GM12892 (cell line): ENCODE data around the gene MICAL2.

Experiments used
- POLR2AphosphoS5 ChIP-seq: IDR thresholded peaks from 2 replicates; pipeline ENCODE4 v1.6.1; 2011; ENCODE audit warnings: low read depth, low read length, control low read depth
- TAF1 ChIP-seq: IDR thresholded peaks from 2 replicates; pipeline ENCODE4 v1.6.1; 2011; ENCODE audit warnings: low read depth, mild to moderate bottlenecking, control low read depth, low read length, borderline replicate concordance

GRCh38 chr11:12100841-12101242, 9.5 kb upstream of the MICAL2 start:
- TF ChIP-seq TAF1 (no peak), POLR2AphosphoS5 (no peak)
